ENCODE measurements around the gene PHLDB2.

DNA sequence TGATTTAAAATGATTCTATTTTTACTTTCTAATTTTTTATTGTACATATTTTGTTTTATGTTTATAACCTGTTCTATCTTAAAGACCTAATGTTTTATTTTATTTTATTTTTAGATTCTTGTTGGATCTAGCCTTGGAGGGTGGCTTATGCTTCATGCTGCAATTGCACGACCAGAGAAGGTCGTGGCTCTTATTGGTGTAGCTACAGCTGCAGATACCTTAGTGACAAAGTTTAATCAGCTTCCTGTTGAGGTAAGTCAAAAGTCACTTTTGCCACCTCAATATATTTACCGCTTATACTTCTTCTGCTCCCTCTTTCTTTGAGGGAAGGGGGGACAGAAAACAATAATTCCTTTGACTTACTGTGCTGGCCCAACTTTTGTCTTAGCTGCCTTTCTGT, 127.7 kb downstream of the PHLDB2 start:
- TF ChIP-seq, protein P1, sequence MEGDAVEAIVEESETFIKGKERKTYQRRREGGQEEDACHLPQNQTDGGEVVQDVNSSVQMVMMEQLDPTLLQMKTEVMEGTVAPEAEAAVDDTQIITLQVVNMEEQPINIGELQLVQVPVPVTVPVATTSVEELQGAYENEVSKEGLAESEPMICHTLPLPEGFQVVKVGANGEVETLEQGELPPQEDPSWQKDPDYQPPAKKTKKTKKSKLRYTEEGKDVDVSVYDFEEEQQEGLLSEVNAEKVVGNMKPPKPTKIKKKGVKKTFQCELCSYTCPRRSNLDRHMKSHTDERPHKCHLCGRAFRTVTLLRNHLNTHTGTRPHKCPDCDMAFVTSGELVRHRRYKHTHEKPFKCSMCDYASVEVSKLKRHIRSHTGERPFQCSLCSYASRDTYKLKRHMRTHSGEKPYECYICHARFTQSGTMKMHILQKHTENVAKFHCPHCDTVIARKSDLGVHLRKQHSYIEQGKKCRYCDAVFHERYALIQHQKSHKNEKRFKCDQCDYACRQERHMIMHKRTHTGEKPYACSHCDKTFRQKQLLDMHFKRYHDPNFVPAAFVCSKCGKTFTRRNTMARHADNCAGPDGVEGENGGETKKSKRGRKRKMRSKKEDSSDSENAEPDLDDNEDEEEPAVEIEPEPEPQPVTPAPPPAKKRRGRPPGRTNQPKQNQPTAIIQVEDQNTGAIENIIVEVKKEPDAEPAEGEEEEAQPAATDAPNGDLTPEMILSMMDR (IDR thresholded peaks at IDR 0.05) = no peak
- no peak for TF ChIP-seq POLR2A (IDR thresholded peaks at IDR 0.05)
